Body of pancreas (tissue), 4 donors: ENCODE measurements around the gene DTL. TPM values are rescaled to one million over a fixed set of nuclear protein-coding genes. Genes with fewer than 3 reads are reported as not detected.

ENCODE experiments used
- ATAC-seq: fragments of 150-250 bp; one replicate; pipeline ENCODE4 v1.9.1; 2016
- DNase-seq, 4 donors: peaks; one replicate each; pipeline ENCODE4 v3.0.0-alpha.2; 2019
- H3K27ac ChIP-seq, 4 donors: fragments of 200-600 bp; sonication (generic); 1 replicate in 3 of 4; 2 replicates in 1 of 4; pipeline versions ENCODE4 v1.5.1 to v1.6.1; 2016 to 2019; ENCODE audit warnings: mild to moderate bottlenecking in 1 of 4, mixed read lengths in 1 of 4, moderate library complexity in 1 of 4
- H3K27me3 ChIP-seq, 2 donors: fragments of 200-600 bp; sonication (generic); one replicate each; pipeline ENCODE4 v1.6.0; 2016; ENCODE audit warnings: mild to moderate bottlenecking in 1 of 2
- H3K36me3 ChIP-seq, 2 donors: fragments of 200-600 bp; sonication (generic); replicated peaks in 1 of 2; 2 replicates each; pipeline ENCODE4 v1.5.1; 2016; ENCODE audit warnings: low read depth in 2 of 2; ENCODE audit not compliant: insufficient read depth in 1 of 2
- H3K4me1 ChIP-seq: fragments of 200-600 bp; sonication (generic); one replicate; pipeline ENCODE4 v1.6.0; 2016
- H3K4me3 ChIP-seq, 2 donors: fragments of 200-600 bp; sonication (generic); 1 replicate in 1 of 2; 2 replicates in 1 of 2; pipeline ENCODE4 v1.5.1; 2016 to 2019
- H3K9me3 ChIP-seq, 3 donors: fragments of 200-600 bp; sonication (generic); 1 replicate in 2 of 3; 2 replicates in 1 of 3; pipeline ENCODE4 v1.5.1; 2016
- POLR2A ChIP-seq, 3 donors: fragments of 450-650 bp; IDR thresholded peaks; one replicate each; pipeline ENCODE4 v1.6.1; 2016; ENCODE audit warnings: antibody characterized with exemption in 3 of 3, mild to moderate bottlenecking in 2 of 3
- WGBS, 2 donors: methylation state at CpG; one replicate each; pipeline ENCODE4 v1.1.5; 2017; 5-methylcytosine and 5-hydroxymethylcytosine counted together
- intact Hi-C: fragments of 100-400 bp; cut with DNase I; formaldehyde crosslinking; loops from one replicate; pipeline ENCODE4 v1.15.1; 2023
- total RNA-seq, 2 donors: library from RNA; depleted of rRNA; stranded (reverse); fragments of >200 nt; gene quantifications; one replicate each; pipeline ENCODE4 v1.1.0, GENCODE V29; 2016
- TF ChIP-seq, protein P1 (sequence below), 7 experiments: fragments of 450-650 bp in 4 of 7; fragments of 200-600 bp in 3 of 7; sonication (generic) in 3 of 7; IDR thresholded peaks; one replicate each; pipeline ENCODE4 v1.5.1; 2016 to 2019; ENCODE audit warnings: antibody characterized with exemption in 7 of 7

The DTL gene
- total RNA-seq, 2 donors from 2014 or later, result under 0.01 TPM; not detected in 1

DNA sequence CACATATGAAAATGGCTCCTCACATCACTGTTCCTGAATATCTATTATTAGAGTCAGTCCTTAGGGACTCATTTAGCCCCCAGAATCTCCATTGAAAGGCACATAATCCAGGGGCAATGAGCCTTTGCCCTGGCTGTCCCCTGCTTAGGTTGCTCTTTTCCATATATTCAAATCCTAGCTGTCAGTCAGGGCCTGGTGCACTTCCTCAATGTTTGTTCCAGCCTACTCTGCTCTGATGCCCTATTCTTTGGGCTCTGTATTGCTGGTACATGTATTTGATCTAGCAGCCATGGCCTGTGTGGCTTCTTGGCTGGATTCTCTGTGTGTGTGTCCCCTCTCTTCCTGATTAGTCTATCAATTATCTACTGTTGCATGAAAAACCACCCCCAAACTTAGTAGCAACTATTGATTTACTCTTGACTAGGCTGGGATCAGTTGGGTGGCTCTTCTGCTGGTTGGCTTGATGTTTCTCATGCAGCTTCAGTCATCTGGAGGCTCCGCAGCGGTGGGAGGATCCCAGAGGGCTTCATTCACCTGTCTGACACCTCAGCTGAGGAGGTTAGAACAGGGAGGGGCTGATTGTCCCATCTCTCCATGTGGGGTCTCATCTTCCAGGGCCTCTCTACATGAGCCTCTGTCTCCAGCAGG, 107.5 kb downstream of the DTL start:
- Histone ChIP-seq H3K4me1 (peaks cover 7% of the 10 kb centered on the region), H3K36me3 (no peaks in the 10 kb centered on the region), H3K27ac (no peak overlapping the region), H3K9me3 (no peaks in the 10 kb centered on the region), H3K4me3 (no peak overlapping the region), H3K27me3 (no peaks in the 10 kb centered on the region)
- intact Hi-C loops, result no loop called here
- ATAC-seq (no peak), DNase-seq (no peak)
- WGBS, 2 donors, result 100% methylated on average over 2 of the region's 2 CpGs
- TF ChIP-seq, protein P1, sequence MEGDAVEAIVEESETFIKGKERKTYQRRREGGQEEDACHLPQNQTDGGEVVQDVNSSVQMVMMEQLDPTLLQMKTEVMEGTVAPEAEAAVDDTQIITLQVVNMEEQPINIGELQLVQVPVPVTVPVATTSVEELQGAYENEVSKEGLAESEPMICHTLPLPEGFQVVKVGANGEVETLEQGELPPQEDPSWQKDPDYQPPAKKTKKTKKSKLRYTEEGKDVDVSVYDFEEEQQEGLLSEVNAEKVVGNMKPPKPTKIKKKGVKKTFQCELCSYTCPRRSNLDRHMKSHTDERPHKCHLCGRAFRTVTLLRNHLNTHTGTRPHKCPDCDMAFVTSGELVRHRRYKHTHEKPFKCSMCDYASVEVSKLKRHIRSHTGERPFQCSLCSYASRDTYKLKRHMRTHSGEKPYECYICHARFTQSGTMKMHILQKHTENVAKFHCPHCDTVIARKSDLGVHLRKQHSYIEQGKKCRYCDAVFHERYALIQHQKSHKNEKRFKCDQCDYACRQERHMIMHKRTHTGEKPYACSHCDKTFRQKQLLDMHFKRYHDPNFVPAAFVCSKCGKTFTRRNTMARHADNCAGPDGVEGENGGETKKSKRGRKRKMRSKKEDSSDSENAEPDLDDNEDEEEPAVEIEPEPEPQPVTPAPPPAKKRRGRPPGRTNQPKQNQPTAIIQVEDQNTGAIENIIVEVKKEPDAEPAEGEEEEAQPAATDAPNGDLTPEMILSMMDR (IDR thresholded peaks at IDR 0.05), result no peak
- no peak for TF ChIP-seq POLR2A (IDR thresholded peaks at IDR 0.05)

DNA sequence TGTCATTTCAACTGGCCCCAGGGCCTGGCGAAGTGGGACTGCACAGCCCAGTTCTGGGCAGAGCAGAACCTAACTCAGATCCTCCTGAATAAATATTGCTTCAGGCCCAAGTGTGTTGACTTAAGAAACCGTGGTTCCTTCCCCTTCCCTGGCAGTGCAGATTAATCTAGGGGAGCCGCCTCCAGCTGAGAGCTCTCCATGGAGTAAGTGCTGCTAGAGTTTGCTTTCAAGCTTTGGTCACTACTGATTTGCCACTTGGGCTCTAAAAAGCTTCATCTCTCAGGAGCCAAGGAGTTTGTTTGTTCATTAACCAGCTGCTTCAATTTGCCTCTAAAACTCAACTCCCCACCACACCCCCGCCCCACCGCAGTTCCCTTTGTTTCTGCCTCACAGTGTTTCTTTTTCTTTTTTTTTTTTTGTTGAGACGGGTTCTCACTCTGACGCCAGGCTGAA, 112.1 kb downstream of the DTL start:
- peak overlapping the region in 3 of 4 donors; percentile 1 to 37 (median 20) for H3K27ac ChIP-seq
- DNase-seq (peak; percentile 18 to 54 (median 44)), ATAC-seq (peak; percentile 80)
- 44 to 60% methylated on average over 7 of the region's 7 CpGs for WGBS, 2 donors
- intact Hi-C loops, result no loop called here
- no peaks in the 10 kb centered on the region for H3K36me3 ChIP-seq
- no peaks in the 10 kb centered on the region for H3K9me3 ChIP-seq
- H3K4me1 ChIP-seq, result peaks cover 7% of the 10 kb centered on the region
- TF ChIP-seq, protein P1 (IDR thresholded peaks at IDR 0.05), result no peak
- TF ChIP-seq POLR2A (IDR thresholded peaks at IDR 0.05), result no peak
- no peaks in the 10 kb centered on the region for H3K27me3 ChIP-seq
- H3K4me3 ChIP-seq, result no peak overlapping the region

DNA sequence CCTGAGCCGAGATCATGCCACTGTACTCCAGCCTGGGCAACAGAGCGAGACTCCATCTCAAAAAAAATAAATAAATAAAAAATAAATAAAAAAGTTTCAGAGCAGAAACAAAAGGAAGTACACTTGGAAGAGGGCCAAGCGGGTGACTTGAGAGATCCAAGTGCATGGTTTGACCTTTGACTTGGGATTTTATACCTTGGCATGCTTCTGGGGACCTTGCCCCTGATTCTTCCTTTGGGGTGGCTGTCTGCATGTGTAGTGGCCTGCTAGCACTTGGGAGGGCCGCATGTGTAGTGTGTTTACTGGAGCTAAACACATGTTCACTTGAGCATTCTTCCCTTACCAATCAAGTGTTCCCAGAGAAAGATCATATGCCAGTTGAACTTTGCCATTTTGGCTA, 114.0 kb downstream of the DTL start:
- ATAC-seq (no peak), DNase-seq (peak in 1 of 4 donors; percentile 13)
- H3K27ac ChIP-seq, result no peak overlapping the region
- no peaks in the 10 kb centered on the region for H3K9me3 ChIP-seq
- H3K4me3 ChIP-seq, result no peak overlapping the region
- TF ChIP-seq, protein P1 (IDR thresholded peaks at IDR 0.05), result no peak
- no peak for TF ChIP-seq POLR2A (IDR thresholded peaks at IDR 0.05)
- 83 to 88% methylated on average over 4 of the region's 4 CpGs for WGBS, 2 donors
- peaks cover 7% of the 10 kb centered on the region for H3K4me1 ChIP-seq
- intact Hi-C loops, result no loop called here
- H3K27me3 ChIP-seq, result no peaks in the 10 kb centered on the region
- H3K36me3 ChIP-seq, result no peaks in the 10 kb centered on the region

DNA sequence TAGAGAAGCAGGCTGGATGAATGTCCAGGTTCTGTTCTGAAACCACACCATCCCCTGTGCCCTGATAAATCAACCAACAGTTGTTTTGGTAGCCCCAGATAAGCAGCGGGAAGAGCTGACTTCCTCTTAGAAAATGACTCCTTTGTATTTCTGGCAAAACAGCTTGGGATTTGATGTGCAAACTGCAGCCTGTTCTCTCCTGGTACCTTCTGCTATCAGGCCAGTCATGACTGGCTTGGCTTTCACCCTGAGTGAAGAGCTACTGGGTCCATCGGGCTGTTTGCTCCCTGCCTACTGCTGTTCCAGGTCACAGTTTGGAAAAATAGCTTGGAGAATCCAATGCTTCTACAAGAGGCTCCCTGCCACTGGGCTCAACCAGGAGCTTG, 116.8 kb downstream of the DTL start:
- H3K4me1 ChIP-seq, result peaks cover 5% of the 10 kb centered on the region
- H3K9me3 ChIP-seq, result no peaks in the 10 kb centered on the region
- intact Hi-C loops, result no loop called here
- no peak overlapping the region for H3K27ac ChIP-seq
- no peak overlapping the region for H3K4me3 ChIP-seq
- no peak for TF ChIP-seq POLR2A (IDR thresholded peaks at IDR 0.05)
- TF ChIP-seq, protein P1 (IDR thresholded peaks at IDR 0.05), result no peak
- H3K27me3 ChIP-seq, result no peaks in the 10 kb centered on the region
- no peak for ATAC-seq
- 43 to 61% methylated on average over 2 of the region's 2 CpGs for WGBS, 2 donors
- no peaks in the 10 kb centered on the region for H3K36me3 ChIP-seq
- DNase-seq, result no peak

DNA sequence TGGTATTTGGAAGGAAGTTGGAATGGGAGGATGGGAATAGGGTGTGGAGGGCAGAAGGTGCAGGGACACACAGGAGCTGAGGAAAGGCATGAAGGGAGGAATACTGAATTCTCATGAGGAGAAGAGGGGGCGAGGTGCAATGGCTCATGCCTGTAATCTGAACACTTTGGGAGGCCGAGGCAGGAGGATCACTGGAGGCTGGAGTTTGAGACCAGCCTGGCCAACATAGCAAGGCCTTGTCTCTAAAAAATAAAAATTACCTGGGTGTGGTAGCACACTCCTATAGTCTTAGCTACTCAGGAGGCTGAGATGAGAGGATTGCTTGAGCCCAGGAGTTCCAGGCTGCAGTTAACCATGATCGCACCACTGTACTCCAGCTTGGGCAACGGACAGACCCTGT, 117.3 kb downstream of the DTL start:
- H3K4me3 ChIP-seq, result no peak overlapping the region
- WGBS, 2 donors, result 95 to 97% methylated on average over 4 of the region's 4 CpGs

More for the DNA sequence above, 117.3 kb downstream of the DTL start:
- intact Hi-C loops, result no loop called here
- no peaks in the 10 kb centered on the region for H3K36me3 ChIP-seq
- no peak for TF ChIP-seq POLR2A (IDR thresholded peaks at IDR 0.05)
- TF ChIP-seq, protein P1 (IDR thresholded peaks at IDR 0.05), result no peak
- H3K9me3 ChIP-seq, result no peaks in the 10 kb centered on the region
- no peaks in the 10 kb centered on the region for H3K4me1 ChIP-seq
- no peaks in the 10 kb centered on the region for H3K27me3 ChIP-seq
- no peak for DNase-seq
- H3K27ac ChIP-seq, result no peak overlapping the region
- ATAC-seq, result no peak
